Hepatocyte (in vitro differentiated cells): ENCODE data around the gene GALC. TPM values are rescaled to one million over a fixed set of nuclear protein-coding genes. Genes with fewer than 3 reads are reported as not detected.

Source experiments
- DNase-seq: peaks from one replicate; pipeline ENCODE4 v3.0.0-alpha.2; 2016; ENCODE audit warnings: low spot score
- H2AFZ ChIP-seq: fragments of 200-600 bp; sonication (generic); 2 replicates; pipeline ENCODE4 v1.6.0; 2016; ENCODE audit warnings: antibody characterized with exemption, mild to moderate bottlenecking
- H3K27ac ChIP-seq: fragments of 200-600 bp; sonication (generic); 2 replicates; pipeline ENCODE4 v1.5.1; 2016; ENCODE audit warnings: mild to moderate bottlenecking
- H3K27me3 ChIP-seq: fragments of 200-600 bp; sonication (generic); 2 replicates; pipeline ENCODE4 v1.6.1; 2016
- H3K36me3 ChIP-seq: fragments of 200-600 bp; sonication (generic); replicated peaks from 2 replicates; pipeline ENCODE4 v1.5.1; 2016; ENCODE audit warnings: low read depth; ENCODE audit not compliant: insufficient read depth
- H3K4me1 ChIP-seq: fragments of 200-600 bp; sonication (generic); 2 replicates; pipeline ENCODE4 v1.5.1; 2016; ENCODE audit warnings: mild to moderate bottlenecking, moderate library complexity; ENCODE audit not compliant: insufficient read depth
- H3K4me2 ChIP-seq: fragments of 200-600 bp; sonication (generic); 2 replicates; pipeline ENCODE4 v1.6.0; 2016
- H3K4me3 ChIP-seq: fragments of 200-600 bp; sonication (generic); 2 replicates; pipeline ENCODE4 v1.5.1; 2016; ENCODE audit warnings: mild to moderate bottlenecking
- H3K79me2 ChIP-seq: fragments of 200-600 bp; sonication (generic); 2 replicates; pipeline ENCODE4 v1.6.0; 2017; ENCODE audit warnings: mild to moderate bottlenecking
- H3K9me2 ChIP-seq: fragments of 200-600 bp; sonication (generic); replicated peaks from 2 replicates; pipeline ENCODE4 v1.6.0; 2017; ENCODE audit warnings: mild to moderate bottlenecking; ENCODE audit not compliant: insufficient read depth
- H3K9me3 ChIP-seq: fragments of 200-600 bp; sonication (generic); 2 replicates; pipeline ENCODE4 v1.5.1; 2016; ENCODE audit warnings: low read depth, mild to moderate bottlenecking
- H4K20me1 ChIP-seq: fragments of 200-600 bp; sonication (generic); 2 replicates; pipeline ENCODE4 v1.6.0; 2016; ENCODE audit warnings: mild to moderate bottlenecking; ENCODE audit not compliant: insufficient read depth, poor library complexity, severe bottlenecking
- CTCF ChIP-seq: fragments of 200-600 bp; sonication (generic); IDR thresholded peaks from 2 replicates; pipeline ENCODE4 v1.5.1; 2016; ENCODE audit warnings: antibody characterized with exemption, mild to moderate bottlenecking; ENCODE audit not compliant: poor library complexity
- EZH2 ChIP-seq: fragments of 200-600 bp; sonication (generic); IDR thresholded peaks from 2 replicates; pipeline ENCODE4 v1.6.1; 2016; ENCODE audit warnings: antibody characterized with exemption, mild to moderate bottlenecking, borderline replicate concordance
- EZH2phosphoT487 ChIP-seq: fragments of 200-600 bp; sonication (generic); IDR thresholded peaks from one replicate; pipeline ENCODE4 v1.6.1; 2018; ENCODE audit warnings: antibody characterized with exemption, mild to moderate bottlenecking, low read depth, moderate library complexity; ENCODE audit not compliant: unreplicated experiment, severe bottlenecking
- WGBS: methylation state at CpG from one replicate; pipeline ENCODE4 v1.1.6; 2016; ENCODE audit warnings: low lambda C conversion rate; ENCODE audit errors: missing lambda C conversion rate; 5-methylcytosine and 5-hydroxymethylcytosine counted together
- polyA plus RNA-seq: library from polyadenylated mRNA; unstranded; fragments of >200 nt; fragmentation: Nextera tagmentation; extraction: Ambion mirVana; gene quantifications from 2 replicates; pipeline ENCODE4 v1.2.1, GENCODE V29; 2016
- total RNA-seq: library from RNA; depleted of rRNA; stranded (reverse); fragments of >200 nt; gene quantifications from 2 replicates; pipeline ENCODE4 v1.2.3, GENCODE V29; 2014

Gene GALC
- total and polyA plus RNA-seq, 2 experiments from 2014 or later = 23.0 to 47.5 TPM

DNA sequence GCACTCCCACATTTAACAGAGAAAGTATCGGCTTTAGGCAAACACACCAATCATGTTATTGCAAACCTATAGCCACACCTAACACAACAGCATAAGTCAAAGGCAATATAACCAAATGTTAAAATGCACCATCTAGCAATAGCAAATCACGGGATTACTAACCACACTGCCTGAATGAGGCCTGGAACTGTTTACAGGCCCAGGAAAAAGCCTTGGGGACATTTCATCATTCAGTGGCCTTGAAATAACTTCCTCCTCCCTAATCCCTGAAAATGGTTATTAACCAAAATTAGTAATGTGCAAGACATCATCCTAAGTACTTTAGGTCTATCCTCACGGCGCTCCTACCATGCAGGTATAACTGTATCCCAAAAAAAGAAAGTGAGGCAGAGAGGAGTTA, 2.3 kb downstream of the GALC start:
- H3K36me3 ChIP-seq = no peaks in the 10 kb centered on the region
- TF ChIP-seq EZH2phosphoT487 (no peak), CTCF (no peak), EZH2 (no peak)
- H2AFZ ChIP-seq = no peak overlapping the region
- H3K9me3 ChIP-seq = no peaks in the 10 kb centered on the region
- H4K20me1 ChIP-seq = no peaks in the 10 kb centered on the region
- 84% methylated on average over 4 of the region's 4 CpGs for WGBS
- H3K27ac ChIP-seq = no peak overlapping the region
- H3K4me3 ChIP-seq = no peak overlapping the region
- H3K79me2 ChIP-seq = peaks cover 7% of the 10 kb centered on the region
- no peak overlapping the region for H3K4me2 ChIP-seq
- peaks cover 24% of the 10 kb centered on the region for H3K4me1 ChIP-seq
- no peaks in the 10 kb centered on the region for H3K9me2 ChIP-seq
- no peaks in the 10 kb centered on the region for H3K27me3 ChIP-seq
- no peak for DNase-seq

DNA sequence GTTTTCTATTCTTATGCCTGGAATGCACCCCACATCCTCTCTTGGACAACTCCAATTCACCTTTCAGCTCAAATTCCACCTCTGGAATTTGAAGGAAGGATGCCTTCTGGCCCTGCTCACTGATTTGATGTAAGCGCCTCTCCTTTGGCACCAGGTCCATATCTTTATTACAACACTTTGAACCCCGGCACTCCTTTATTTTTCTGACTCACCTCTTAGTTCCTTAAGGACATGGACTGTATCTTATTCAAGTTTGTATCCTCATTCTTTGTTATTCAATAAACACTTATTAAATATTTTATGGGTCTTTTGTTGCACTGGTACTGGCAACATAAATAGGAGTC, 3.1 kb downstream of the GALC start:
- TF ChIP-seq EZH2phosphoT487 = no peak
- H3K27ac ChIP-seq = no peak overlapping the region

GRCh38 chr14:87989221-87989955, 3.6 kb downstream of the GALC start:
- no peaks in the 10 kb centered on the region for H3K9me2 ChIP-seq
- no peak overlapping the region for H2AFZ ChIP-seq
- H3K4me1 ChIP-seq = peaks cover 12% of the 10 kb centered on the region
- no peaks in the 10 kb centered on the region for H3K36me3 ChIP-seq
- no peak overlapping the region for H3K4me3 ChIP-seq
- H3K27ac ChIP-seq = no peak overlapping the region
- peaks cover 7% of the 10 kb centered on the region for H3K79me2 ChIP-seq
- TF ChIP-seq EZH2 (no peak), CTCF (no peak), EZH2phosphoT487 (no peak)
- WGBS = 84% methylated on average over 5 of the region's 5 CpGs
- no peaks in the 10 kb centered on the region for H4K20me1 ChIP-seq
- H3K9me3 ChIP-seq = no peaks in the 10 kb centered on the region
- DNase-seq = no peak
- H3K4me2 ChIP-seq = no peak overlapping the region
- H3K27me3 ChIP-seq = no peaks in the 10 kb centered on the region

More for the DNA sequence above, 3.1 kb downstream of the GALC start:
- Histone ChIP-seq H3K4me3 (no peak overlapping the region), H3K79me2 (peaks cover 7% of the 10 kb centered on the region), H3K4me1 (peaks cover 17% of the 10 kb centered on the region), H2AFZ (no peak overlapping the region), H3K4me2 (no peak overlapping the region), H3K9me2 (no peaks in the 10 kb centered on the region), H3K36me3 (no peaks in the 10 kb centered on the region), H3K9me3 (no peaks in the 10 kb centered on the region), H3K27me3 (no peaks in the 10 kb centered on the region), H4K20me1 (no peaks in the 10 kb centered on the region)
- no peak for DNase-seq
- 85% methylated on average over 2 of the region's 2 CpGs for WGBS

DNA sequence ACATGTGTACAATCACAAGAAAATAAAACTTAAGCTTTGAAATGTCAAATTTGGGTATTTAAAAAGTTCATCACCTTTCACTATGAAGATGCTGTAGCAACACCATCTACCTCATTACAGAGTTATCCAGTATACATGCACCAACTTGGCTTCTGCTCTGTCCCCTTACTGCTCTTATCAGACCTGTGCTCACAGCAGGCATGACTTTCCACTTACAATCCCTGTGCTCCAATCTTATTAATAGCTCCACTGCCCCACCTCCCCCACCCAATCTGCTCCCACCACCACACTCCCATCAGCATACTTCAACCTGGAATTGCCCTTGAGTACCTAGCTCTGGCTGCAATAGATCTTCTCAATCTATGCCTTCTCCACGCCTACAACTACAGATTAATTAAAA, 13.3 kb downstream of the GALC start:
- Histone ChIP-seq H3K9me3 (no peaks in the 10 kb centered on the region), H2AFZ (no peak overlapping the region), H3K4me3 (no peak overlapping the region), H3K27me3 (no peaks in the 10 kb centered on the region), H3K36me3 (no peaks in the 10 kb centered on the region), H3K4me1 (no peaks in the 10 kb centered on the region), H3K79me2 (no peaks in the 10 kb centered on the region), H3K9me2 (no peaks in the 10 kb centered on the region), H4K20me1 (no peaks in the 10 kb centered on the region), H3K27ac (no peak overlapping the region), H3K4me2 (no peak overlapping the region)
- DNase-seq = no peak
- WGBS = 100% methylated on average over 1 of the region's 1 CpG
- TF ChIP-seq EZH2 (no peak), CTCF (no peak), EZH2phosphoT487 (no peak)
